CD4-positive, alpha-beta T cell treated with Interleukin-4 for 4 hours (primary cell): ENCODE results near the gene TANC2.
A peak's percentile ranks its signal among the peaks of the same experiment; 100 is the strongest.
"Not testable (repeated sequence)": the region's sequence is repeated elsewhere in the genome, so short reads cannot be mapped to it uniquely, and the experiment has no call there.

Source experiments
- DNase-seq: peaks from one replicate; pipeline ENCODE4 v3.0.0-alpha.2; 2020

The TANC2 gene

DNA sequence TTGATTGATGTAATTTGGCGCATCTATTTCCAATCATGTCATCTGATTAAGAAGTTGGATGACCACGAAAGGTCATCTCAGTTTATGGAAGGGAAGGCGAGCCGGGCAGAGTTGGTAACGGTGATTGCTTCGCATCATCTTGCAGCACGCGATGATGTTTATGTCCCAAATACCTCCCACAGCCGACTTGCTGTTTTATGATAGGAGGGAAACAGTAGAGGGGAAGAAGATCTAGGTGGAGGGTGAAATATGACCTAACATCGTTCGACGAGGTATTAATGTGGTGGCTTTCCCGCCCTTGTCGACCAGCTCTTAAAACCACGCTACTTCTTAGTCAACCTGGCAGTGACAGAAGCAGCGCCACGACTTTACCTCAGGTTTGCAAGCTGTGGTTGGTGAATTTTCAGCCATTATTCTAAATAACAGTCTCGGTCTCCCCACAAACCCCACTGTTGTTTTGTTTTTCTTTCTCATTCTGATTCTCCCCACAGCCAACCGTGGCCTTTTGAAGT, 805 bp upstream of the TANC2 start:
- DNase-seq: peak; percentile 66

DNA sequence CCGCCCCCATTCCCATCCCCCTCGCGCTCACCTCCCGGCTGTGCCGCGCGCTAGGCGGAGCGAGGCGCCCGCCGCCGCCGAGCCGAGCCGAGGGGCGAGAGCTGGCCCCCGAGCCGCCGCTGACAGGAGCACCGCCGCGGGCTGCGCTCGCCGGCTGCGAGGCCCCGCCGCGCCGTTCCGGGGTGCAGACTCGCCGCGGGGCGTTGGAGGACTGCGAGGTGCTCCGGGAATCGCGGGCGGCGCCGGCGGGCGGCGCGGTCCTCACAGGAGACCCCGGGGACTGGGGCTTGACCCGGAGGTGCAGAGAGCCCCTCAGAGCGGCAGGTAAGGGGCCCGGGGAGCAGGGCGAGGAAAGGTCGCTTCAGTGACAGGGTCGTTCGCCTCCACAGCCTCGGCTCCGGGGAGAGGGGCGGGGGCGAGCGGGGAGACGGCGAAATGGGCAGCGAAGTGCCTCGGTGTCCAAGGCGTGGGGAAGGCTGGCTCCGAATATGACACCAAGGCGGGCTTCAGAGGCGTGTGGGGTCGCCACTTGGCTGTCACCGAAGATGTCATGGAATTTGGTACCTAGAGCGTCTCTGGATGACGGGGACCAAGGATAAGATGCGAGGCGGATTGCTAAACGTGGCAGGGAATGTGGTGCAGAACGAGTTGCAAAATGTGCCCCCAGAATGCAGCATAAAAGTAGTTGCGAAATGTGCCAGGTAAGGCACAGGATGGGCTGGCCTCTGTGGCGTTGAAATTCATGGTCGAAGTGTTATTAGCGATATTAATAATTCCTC, 580 bp downstream of the TANC2 start:
- no peak for DNase-seq

DNA sequence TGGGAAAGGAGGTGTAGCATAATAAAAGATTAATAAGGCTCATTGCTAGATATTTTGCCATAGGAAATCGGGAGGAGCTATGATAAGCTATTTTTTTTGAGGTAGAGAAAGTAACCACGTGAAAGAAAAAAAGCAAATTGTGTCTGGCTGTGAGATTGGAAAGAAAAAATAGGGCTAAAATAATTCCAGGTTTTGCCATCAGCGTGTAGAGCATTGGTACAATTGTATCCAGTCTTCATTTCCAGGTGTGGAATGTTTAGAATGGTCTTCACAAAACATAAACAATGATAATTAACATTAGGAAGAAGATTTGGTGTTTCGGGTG, 1.1 kb downstream of the TANC2 start:
- DNase-seq: no peak

DNA sequence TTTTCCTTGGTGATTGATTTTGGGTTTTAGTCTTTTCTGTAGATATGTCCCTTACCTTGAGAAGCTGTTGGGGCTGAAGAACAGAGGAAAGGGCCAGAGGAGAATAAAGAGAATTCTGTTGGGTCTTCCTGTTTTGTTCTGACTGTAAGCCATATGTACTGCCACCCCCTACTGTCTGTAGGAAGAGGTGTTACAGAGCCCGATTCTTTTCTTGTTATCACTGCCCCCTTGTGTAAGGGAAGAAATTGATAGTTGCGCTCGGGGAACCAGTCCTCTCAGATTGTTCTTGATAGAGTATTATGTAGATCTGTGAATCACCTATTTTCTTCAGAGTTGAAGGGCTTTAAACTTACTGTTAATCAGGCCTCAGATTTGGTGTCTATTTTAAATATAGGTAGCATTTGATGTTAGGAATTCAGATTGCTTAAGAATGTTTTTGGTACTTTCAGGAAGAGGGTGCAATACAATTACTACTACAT, 2.4 kb downstream of the TANC2 start:
- peak; percentile 83 for DNase-seq

DNA sequence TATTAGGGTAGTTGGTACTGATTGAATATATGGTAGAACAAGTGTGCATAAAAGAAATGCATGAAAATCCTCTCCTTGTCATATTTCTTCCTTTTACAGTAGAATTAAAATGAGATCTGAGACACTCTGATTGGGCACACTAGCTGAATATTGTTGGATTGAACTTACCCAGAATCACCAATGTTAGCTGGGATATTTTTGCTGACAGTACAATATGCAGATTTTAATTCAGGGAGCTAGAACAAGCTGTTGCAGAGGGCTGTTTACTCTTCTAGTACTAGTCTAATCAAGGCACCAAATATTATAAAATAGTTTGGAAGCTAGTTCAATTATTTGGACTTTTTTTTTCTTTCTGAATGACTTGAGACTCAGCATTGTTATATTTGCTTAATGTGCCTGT, 4.6 kb downstream of the TANC2 start:
- DNase-seq: no peak

DNA sequence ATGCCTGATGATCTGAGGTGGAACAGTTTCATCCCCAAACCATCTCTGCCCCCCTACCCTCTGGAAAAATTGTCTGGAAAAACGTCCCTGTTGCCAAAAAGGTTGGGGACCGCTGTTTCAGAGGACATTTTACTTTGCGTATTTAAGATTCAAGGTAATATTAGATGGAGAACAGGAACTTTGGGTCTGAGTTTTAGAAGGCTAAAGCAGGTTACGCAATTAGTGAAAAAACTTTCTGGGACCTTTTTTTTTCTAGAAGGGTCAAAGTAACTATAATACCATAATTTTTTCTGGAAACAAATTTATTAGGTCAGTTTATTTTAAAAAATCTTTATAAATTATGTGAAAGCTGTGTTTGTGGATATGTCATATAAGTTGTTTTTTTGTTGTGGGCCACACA, 5.8 kb downstream of the TANC2 start:
- no peak for DNase-seq

DNA sequence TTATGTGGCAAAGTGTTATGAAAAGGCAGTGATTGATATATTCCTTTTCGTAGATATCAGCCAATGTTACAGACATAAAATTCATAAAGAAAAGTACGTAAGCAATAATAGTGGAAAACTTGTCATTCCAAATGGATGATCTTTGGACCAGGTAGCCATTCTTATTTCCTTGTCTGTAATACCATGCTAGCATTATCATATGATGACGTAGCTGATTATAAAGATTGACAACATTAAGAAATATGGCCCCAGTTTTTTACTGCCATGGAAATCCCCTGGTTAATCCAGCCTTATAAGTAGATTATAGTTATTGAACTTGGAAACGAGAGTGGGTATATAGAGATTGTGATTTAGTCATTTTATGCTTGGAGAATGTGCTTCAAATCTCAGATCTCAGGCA, 8.8 kb downstream of the TANC2 start:
- DNase-seq: no peak

DNA sequence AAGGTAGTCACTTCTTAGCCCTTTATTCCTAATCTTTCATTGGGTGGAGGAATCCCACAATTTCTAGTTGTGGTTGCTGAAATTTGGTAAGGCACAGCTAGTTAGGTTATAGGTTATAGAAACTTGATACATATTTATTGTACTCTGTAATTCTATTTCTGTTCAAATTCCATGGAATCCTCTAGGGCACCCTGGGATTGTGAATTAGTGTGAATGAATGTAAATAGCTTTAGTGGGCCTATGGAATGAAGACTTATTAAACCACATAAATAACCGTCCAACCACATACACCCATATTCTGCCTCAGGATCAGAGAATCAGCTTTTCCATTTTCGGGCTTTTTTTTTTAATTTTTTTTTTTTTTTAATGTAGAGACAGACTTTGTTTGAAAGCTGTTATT, 9.2 kb downstream of the TANC2 start:
- DNase-seq: no peak

DNA sequence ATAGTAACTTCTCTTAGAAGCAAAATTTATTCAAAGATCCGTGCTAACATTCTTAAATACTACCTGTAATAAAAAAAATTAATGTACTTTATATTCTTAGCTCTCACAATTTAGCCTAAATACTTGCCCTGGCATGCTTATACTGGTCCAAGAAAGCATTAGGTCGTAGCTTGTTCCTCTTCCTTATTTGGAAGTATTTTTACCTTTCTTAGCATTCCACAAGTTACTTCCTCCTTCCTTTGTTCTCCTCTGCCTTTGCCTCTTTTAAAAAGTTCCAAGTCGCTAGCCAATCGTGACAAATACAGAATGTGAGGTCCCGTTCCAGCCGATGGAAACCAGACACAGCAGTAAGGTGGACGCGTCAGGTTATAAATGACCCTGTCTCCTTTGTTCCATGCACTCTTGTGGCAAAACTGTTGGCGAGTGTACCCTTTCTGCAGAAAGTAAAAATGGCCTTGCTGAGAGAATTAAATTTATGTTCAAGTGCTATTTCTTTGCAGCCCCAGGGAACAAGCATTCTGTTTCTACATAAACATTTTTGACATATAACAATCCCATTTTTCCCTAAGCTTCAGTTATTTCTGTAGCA, 10.7 kb downstream of the TANC2 start:
- not testable (repeated sequence) for DNase-seq

DNA sequence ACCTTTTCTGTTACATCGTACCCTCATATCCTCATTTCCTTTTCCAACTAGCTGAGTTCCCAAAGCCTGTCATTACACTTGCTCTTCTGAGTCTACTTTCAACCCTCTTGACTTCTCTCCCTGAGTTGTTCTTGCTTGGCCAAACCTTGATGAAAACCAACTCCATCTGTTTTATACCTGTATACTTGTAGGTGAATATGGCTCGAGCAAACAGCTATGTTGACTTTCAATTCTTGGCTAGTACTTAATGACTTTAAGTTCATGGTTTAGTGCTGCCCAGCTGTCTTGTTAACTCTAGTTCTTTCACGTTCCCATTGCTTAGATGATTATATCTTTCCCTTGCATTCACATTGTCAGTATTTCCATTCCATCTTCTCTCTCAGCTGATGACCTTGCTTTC, 14.8 kb downstream of the TANC2 start:
- no peak for DNase-seq

DNA sequence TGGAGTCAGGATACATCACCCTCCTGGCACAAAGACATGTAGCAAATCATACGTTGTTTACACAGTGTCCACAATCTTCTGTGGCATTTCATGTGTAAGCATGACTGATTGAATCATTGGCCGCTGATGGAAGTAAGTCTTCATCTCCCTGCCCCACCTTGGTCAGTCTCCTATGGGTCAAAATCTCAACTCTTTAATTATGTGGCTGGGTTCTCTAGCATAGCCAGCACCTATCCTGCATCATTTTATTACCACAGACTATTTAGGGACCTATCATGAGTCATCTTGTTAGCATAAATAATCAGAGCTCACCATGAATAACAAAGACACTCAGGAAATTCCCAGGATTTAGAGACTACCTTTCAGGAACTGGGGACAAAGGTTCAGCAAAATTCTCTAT, 15.9 kb downstream of the TANC2 start:
- no peak for DNase-seq

DNA sequence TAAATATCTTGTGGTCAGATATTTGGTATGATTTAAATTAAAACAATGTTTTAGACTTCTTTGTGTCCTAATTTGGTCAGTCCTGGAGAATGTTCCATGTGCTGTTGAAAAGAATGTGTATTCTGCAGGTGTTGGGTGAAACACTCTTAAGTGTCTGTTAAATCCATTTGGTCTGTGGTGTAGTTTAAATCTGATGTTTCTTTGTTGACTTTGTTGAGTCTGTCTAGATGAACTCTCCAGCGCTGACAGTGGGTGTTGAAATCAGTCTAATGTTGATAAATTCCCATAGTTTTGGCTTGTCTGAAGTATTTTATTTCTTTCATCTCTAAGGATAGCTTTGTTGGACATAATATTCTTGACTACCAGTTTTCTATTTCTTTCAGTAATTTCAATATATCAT, 18.8 kb downstream of the TANC2 start:
- DNase-seq: no peak

DNA sequence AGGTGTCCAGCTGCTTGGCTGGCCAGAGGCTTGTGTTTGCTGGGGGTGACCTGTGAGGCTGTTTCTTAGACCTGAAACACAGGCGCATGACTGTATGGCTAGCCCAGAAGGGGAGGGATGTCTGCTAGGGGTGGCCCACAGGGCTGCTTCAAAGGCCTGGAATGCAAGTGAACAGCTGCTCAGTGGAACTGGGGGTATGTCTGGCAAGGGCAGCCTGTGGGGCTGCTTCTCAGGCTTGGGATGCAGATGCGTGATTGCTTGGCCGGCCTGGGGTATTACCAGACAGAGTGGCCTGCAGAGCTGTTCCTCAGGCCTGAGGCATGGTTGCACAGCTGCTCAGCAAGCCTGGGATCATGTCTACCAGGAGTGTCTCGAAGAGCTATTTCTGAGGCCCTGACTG, 20.5 kb downstream of the TANC2 start:
- no peak for DNase-seq

DNA sequence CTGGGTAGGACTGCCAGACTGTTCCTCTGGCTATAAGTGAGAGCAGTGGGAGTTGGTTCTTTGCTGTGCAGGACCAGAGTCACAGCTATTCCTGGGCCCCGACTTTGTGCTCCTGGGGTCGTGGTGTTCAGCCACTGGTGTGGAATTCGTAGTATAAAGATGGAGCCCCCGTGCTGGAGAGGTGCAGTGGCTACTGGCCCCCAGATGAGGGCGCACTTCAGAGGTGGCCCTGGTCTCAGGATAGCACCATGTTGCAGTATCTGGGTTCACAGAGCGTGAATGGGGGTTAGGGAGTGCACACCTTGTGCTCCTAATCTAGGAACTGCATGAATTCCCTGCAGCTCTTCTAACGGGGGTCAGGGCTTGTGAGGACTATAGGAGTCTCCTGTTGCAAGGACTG, 21.1 kb downstream of the TANC2 start:
- DNase-seq: no peak

DNA sequence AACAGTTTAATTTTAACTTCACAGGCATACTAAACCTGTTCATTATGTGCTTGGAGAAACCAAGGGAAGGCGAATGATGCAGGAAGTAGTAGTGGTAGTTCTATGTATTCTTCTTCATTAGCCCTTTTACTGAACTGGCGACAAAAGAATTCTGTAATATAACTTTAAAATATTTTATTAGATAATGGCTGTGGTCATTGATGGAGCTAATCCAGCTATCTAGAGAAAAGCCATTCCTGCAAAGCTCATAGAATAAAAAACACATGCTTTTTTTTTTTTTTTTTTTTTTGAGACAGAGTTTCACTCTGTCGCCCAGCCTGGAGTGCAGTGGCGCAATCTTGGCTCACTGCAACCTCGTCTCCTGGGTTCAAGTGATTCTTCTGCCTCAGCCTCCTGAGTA, 23.5 kb downstream of the TANC2 start:
- DNase-seq: no peak

DNA sequence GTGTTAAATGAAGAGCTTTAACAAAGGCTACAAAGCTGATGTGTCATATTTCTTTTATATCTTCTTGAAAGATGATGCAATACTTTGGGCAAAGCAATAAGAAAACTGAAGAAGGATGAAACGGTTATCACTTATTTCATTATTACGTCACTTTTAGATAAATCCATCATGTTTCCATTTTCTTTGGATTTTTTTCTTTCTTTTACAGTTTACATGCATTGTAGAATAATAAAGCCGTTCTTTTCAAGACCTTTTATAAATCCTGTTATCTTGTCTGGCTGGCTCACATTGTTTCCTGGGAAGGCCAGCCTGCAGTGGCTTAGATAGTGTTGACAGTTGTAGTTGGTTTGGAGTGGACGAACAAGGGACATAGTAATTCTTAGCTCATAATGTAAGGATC, 28.9 kb downstream of the TANC2 start:
- DNase-seq: no peak

DNA sequence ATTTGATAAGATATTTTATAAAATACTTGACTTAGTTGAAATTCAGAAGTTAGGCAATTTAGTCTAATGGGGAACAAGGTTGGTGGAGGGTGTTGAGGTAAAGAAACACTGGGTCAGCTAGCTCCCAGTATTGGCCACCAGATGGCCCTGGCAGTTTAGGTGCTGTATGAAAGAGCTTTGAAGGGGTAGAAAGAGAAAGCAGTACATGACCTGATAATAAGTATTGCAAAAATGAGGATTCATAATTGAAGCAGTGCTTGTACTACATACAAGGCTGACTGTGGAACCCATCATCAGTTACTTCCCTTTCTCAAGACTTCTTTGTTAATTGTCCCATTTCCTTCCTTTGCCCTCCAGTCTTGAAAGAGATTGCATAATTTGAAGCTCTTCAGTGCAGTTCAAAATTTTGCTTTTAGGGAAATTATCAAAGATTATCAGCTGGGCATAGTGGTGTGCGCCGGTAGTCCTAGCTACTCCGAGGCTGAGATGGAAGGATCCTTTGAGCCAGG, 29.4 kb downstream of the TANC2 start:
- no peak for DNase-seq

DNA sequence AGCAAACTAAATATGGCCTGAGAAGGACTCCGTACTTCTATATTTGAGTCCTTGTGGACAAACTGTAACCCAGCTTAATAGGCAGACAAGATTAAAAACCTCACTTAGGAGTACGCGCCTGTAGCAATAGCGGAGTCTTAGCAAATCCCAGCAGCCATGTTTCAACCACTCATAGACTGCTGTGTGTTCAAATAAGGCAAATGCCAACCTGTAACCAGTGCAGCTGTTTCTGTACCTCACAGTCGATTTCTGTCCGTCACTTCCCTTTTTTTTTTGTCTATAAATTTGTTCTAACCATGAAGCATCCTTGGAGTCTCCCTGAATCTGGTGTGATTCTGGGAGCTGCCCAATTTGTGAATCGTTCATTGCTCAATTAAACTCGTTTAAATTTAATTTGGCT, 30.2 kb downstream of the TANC2 start:
- no peak for DNase-seq

DNA sequence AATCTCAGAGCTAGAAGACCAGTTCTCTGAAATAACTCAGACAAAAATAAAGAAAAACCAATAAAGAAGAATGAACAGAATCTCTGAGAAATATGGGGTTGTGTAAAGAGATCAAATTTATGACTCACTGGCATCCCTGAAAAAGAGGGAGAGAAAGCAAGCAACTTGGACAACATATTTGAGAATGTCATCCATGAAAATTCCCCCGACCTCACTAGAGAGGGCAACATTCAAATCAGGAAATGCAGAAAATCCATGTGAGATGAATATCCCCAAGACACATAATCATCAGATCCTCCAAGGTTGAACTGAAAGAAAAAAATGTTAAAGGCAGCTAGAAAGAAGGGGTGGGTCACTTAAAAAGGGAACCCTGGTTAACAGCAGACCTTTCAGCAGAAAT, 32.1 kb downstream of the TANC2 start:
- no peak for DNase-seq

DNA sequence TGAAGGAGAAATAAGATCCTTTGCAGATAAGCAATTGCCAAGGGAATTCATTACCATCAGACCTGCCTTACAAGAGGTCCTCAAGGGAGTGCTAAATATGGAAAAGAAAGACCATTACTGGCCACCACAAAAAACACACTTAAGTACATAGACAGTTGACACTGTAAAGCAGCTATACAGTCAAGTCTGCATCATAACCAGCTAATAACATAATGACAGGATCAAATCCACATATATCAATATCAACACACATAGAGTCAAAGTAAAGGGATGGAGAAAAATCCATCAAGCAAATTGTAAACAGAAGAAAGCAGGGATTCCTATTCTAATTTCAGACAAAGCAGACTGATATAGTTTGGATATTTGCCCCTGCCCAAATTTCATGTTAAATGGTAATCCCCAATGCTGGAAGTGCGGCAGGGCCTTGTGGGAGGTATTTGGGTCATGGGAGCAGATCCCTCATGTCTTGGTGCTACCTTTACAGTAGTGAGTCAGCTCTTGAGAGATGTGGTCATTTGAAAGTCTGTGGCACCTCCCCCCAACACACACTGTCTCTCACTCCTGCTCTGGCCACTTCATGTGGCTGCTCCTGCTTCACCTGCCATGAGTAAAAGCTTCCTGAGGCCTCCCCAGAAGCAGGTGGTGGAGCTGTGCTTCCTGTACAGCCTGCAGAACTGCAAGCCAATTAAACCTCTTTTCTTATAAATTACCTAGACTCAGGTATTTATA, 32.8 kb downstream of the TANC2 start:
- DNase-seq: no peak

DNA sequence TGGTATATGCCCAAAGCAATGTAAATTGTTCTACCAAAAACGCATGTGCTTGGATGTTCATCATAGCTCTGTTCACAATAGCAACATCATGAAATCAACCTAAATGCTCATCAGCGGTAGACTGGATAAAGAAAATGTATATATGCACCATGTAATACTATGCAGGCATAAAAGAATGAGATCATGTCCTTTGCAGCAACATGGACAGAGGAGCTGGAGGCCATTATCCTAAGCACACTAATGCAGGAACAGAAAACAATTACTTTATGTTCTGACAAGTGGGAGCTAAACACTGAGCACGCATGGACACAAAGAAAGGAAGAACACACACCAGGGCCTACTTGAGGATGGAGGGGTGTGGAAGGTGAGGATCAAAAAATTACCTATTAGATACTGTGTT, 33.7 kb downstream of the TANC2 start:
- no peak for DNase-seq

DNA sequence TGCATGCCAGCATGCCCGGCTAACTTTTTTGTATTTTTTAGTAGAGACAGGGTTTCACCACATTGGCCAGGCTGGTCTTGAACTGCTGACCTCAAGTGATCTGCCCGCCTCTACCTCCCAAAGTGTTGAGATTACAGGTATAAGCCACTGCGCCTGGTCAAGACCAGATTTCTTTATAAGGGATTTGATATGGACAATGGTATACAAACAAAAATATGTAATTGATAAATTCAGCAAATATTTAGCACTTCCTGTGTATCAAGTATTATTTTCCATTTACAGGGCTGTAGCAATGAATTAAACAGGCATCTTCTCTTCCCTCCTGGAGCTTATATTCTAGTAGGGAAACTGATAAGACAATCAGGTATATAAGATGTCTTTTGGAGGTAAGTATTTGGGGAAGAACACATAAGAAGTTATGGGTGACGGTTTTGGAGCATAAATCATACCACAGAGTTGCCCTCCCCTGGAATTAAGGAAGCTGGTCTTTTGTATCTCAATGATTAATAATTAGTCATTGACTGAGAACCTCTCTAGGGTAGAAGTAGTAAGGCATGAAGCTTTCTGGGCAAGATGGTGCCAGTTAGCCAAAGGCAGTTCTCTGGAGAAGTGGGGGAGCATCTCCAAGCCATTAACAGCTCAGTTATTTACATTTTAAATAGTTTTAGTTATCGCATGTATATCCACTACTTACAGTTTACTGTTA, 35.8 kb downstream of the TANC2 start:
- no peak for DNase-seq

DNA sequence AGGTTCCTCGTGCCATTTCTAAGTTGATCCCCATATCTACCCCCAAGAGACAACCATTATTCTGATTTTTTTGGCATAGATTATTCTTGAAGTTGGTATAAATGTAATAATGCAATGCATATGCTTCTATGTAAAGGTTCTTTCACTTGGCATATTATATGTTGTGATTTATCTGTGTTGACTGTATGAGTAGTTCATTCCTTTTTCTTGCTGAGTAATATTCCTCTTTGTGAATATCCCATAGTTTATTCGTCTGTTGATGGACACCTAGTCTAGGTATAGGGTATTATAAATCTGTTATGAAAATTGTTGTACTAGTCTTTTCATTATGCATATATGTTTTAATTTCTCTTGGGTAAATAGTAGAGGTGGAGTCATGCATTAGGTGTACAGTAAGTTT, 36.6 kb downstream of the TANC2 start:
- no peak for DNase-seq
